ENCODE measurements around the gene DYNLT2. TPM values are rescaled to one million over a fixed set of nuclear protein-coding genes. Genes with fewer than 3 reads are reported as not detected.

DYNLT2 gene
- total RNA-seq, 1 donor from 2014 or later: 0.52 TPM

GRCh38 chr6:169792306-169793015 lies 41.1 kb upstream of the DYNLT2 start:
- Histone ChIP-seq H3K27me3 (ENCODE audit: control insufficient read depth in 3 of 3, insufficient read depth in 3 of 3, low read length in 3 of 3) (peaks cover 0 to 16% (median 5%) of the 10 kb centered on the region in 3 donors), H3K4me3 (ENCODE audit: low read length in 3 of 3) (no peak overlapping the region), H3K27ac (ENCODE audit: low read depth, low read length) (no peak overlapping the region), H3K9me3 (ENCODE audit: control insufficient read depth in 3 of 3, low read length in 3 of 3) (no peaks in the 10 kb centered on the region), H3K36me3 (ENCODE audit: control insufficient read depth in 3 of 3, insufficient read depth in 3 of 3, low read length in 3 of 3) (no peaks in the 10 kb centered on the region), H3K4me1 (ENCODE audit: control insufficient read depth in 3 of 3, insufficient read depth in 3 of 3, low read length in 3 of 3) (peaks cover 12 to 18% (median 15%) of the 10 kb centered on the region in 3 donors), H3K9ac (ENCODE audit: low read depth in 1 of 3, low read length in 3 of 3) (no peak overlapping the region)

DNA sequence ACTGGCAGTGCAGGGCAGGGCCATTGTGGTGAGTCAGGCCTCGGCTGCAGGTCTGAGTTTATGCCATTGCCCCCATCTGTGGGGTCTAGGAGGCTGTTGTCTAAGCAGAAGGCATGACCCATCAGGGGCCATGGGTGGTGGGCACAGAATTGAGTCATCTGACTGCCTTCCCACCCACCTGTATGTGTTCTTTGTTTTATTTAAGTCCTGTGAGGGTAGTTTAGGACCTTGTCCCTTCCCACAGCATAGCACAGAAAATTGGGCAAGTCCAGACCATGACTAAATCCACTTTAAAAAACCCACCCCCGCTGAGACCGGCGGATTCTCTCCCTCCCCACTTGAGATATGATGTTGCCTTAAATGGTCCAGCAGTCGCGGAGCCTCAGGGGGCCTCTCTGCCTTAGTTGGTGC lies 40.4 kb upstream of the DYNLT2 start:
- Histone ChIP-seq H3K27me3 (ENCODE audit: control insufficient read depth in 3 of 3, insufficient read depth in 3 of 3, low read length in 3 of 3) (peaks cover 0 to 16% (median 5%) of the 10 kb centered on the region in 3 donors), H3K9me3 (ENCODE audit: control insufficient read depth in 3 of 3, low read length in 3 of 3) (no peaks in the 10 kb centered on the region), H3K4me3 (ENCODE audit: low read length in 3 of 3) (no peak overlapping the region)

GRCh38 chr6:169789944-169790927 lies 38.9 kb upstream of the DYNLT2 start:
- Histone ChIP-seq H3K9ac (ENCODE audit: low read depth in 1 of 3, low read length in 3 of 3) (peak overlapping the region; percentile 68 to 80 (median 69)), H3K4me1 (ENCODE audit: control insufficient read depth in 3 of 3, insufficient read depth in 3 of 3, low read length in 3 of 3) (peaks cover 12 to 18% (median 15%) of the 10 kb centered on the region in 3 donors)

More for the DNA sequence above, 40.4 kb upstream of the DYNLT2 start:
- H3K4me1 ChIP-seq (ENCODE audit: control insufficient read depth in 3 of 3, insufficient read depth in 3 of 3, low read length in 3 of 3): peaks cover 12 to 18% (median 15%) of the 10 kb centered on the region in 3 donors
- H3K36me3 ChIP-seq (ENCODE audit: control insufficient read depth in 3 of 3, insufficient read depth in 3 of 3, low read length in 3 of 3): no peaks in the 10 kb centered on the region
- no peak overlapping the region for H3K27ac ChIP-seq (ENCODE audit: low read depth, low read length)
- H3K9ac ChIP-seq (ENCODE audit: low read depth in 1 of 3, low read length in 3 of 3): no peak overlapping the region

GRCh38 chr6:169789146-169789943 lies 38.0 kb upstream of the DYNLT2 start:
- H3K4me1 ChIP-seq (ENCODE audit: control insufficient read depth in 3 of 3, insufficient read depth in 3 of 3, low read length in 3 of 3): peaks cover 12 to 18% (median 15%) of the 10 kb centered on the region in 3 donors
- H3K27me3 ChIP-seq (ENCODE audit: control insufficient read depth in 3 of 3, insufficient read depth in 3 of 3, low read length in 3 of 3): peaks cover 0 to 10% (median 5%) of the 10 kb centered on the region in 3 donors
- H3K36me3 ChIP-seq (ENCODE audit: control insufficient read depth in 3 of 3, insufficient read depth in 3 of 3, low read length in 3 of 3): peaks cover 0 to 5% (median 0%) of the 10 kb centered on the region in 3 donors
- H3K9me3 ChIP-seq (ENCODE audit: control insufficient read depth in 3 of 3, low read length in 3 of 3): no peaks in the 10 kb centered on the region
- peak overlapping the region; percentile 68 to 80 (median 69) for H3K9ac ChIP-seq (ENCODE audit: low read depth in 1 of 3, low read length in 3 of 3)
- H3K4me3 ChIP-seq (ENCODE audit: low read length in 3 of 3): peak overlapping the region; percentile 78 to 84 (median 83)
- no peak overlapping the region for H3K27ac ChIP-seq (ENCODE audit: low read depth, low read length)

More at GRCh38 chr6:169789944-169790927, 38.9 kb upstream of the DYNLT2 start:
- H3K9me3 ChIP-seq (ENCODE audit: control insufficient read depth in 3 of 3, low read length in 3 of 3): no peaks in the 10 kb centered on the region
- H3K27me3 ChIP-seq (ENCODE audit: control insufficient read depth in 3 of 3, insufficient read depth in 3 of 3, low read length in 3 of 3): peaks cover 0 to 16% (median 5%) of the 10 kb centered on the region in 3 donors
- peak overlapping the region; percentile 57 for H3K27ac ChIP-seq (ENCODE audit: low read depth, low read length)
- H3K36me3 ChIP-seq (ENCODE audit: control insufficient read depth in 3 of 3, insufficient read depth in 3 of 3, low read length in 3 of 3): no peaks in the 10 kb centered on the region
- H3K4me3 ChIP-seq (ENCODE audit: low read length in 3 of 3): peak overlapping the region; percentile 78 to 84 (median 83)

DNA sequence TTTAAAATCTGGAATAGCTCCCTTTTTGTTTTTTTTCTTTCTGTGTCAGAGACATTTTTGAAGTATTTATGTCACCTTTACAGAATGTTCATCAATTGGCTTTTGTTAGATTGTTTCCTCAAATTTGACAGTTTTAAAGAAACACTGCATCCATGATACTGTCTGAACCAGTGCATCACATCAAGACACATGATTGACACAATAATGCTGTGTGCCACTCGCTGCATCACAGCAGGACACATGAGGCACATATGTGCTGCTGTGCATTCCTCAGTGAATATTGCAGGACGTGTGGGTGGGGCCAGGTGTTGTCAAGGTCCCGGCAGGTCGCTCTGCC lies 37.4 kb upstream of the DYNLT2 start:
- Histone ChIP-seq H3K9ac (ENCODE audit: low read depth in 1 of 3, low read length in 3 of 3) (no peak overlapping the region), H3K36me3 (ENCODE audit: control insufficient read depth in 3 of 3, insufficient read depth in 3 of 3, low read length in 3 of 3) (peaks cover 0 to 9% (median 0%) of the 10 kb centered on the region in 3 donors), H3K9me3 (ENCODE audit: control insufficient read depth in 3 of 3, low read length in 3 of 3) (no peaks in the 10 kb centered on the region), H3K27ac (ENCODE audit: low read depth, low read length) (no peak overlapping the region), H3K27me3 (ENCODE audit: control insufficient read depth in 3 of 3, insufficient read depth in 3 of 3, low read length in 3 of 3) (peaks cover 0 to 10% (median 5%) of the 10 kb centered on the region in 3 donors), H3K4me1 (ENCODE audit: control insufficient read depth in 3 of 3, insufficient read depth in 3 of 3, low read length in 3 of 3) (peaks cover 12 to 18% (median 15%) of the 10 kb centered on the region in 3 donors), H3K4me3 (ENCODE audit: low read length in 3 of 3) (no peak overlapping the region)

GRCh38 chr6:169787797-169788196 lies 36.4 kb upstream of the DYNLT2 start:
- Histone ChIP-seq H3K27ac (ENCODE audit: low read depth, low read length) (no peak overlapping the region), H3K4me3 (ENCODE audit: low read length in 3 of 3) (no peak overlapping the region), H3K27me3 (ENCODE audit: control insufficient read depth in 3 of 3, insufficient read depth in 3 of 3, low read length in 3 of 3) (peaks cover 0 to 10% (median 5%) of the 10 kb centered on the region in 3 donors), H3K9me3 (ENCODE audit: control insufficient read depth in 3 of 3, low read length in 3 of 3) (no peaks in the 10 kb centered on the region), H3K36me3 (ENCODE audit: control insufficient read depth in 3 of 3, insufficient read depth in 3 of 3, low read length in 3 of 3) (peaks cover 0 to 13% (median 0%) of the 10 kb centered on the region in 3 donors), H3K9ac (ENCODE audit: low read depth in 1 of 3, low read length in 3 of 3) (no peak overlapping the region), H3K4me1 (ENCODE audit: control insufficient read depth in 3 of 3, insufficient read depth in 3 of 3, low read length in 3 of 3) (peaks cover 12 to 18% (median 15%) of the 10 kb centered on the region in 3 donors)

DNA sequence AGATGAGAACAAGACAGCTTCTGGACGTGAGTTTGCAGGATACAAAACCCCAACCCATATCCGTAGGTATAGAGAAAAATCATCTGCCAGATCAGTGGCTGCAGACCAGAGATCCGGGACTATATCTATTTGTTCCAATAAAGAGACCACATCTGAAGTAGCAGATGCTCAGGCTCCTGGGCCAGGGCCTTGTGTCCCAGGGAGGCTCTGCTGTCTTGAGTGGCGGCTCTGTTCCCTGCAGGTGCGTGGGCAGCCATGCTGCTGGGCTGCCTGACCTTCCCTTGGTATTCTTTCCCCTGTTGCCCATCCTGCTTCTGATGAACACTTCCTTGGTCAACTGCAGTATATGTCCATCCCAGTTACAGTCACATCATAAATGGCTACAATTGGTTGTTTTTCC lies 35.0 kb upstream of the DYNLT2 start:
- peaks cover 12 to 18% (median 15%) of the 10 kb centered on the region in 3 donors for H3K4me1 ChIP-seq (ENCODE audit: control insufficient read depth in 3 of 3, insufficient read depth in 3 of 3, low read length in 3 of 3)
- H3K27me3 ChIP-seq (ENCODE audit: control insufficient read depth in 3 of 3, insufficient read depth in 3 of 3, low read length in 3 of 3): peaks cover 0 to 10% (median 5%) of the 10 kb centered on the region in 3 donors
- peaks cover 2 to 16% (median 2%) of the 10 kb centered on the region in 3 donors for H3K36me3 ChIP-seq (ENCODE audit: control insufficient read depth in 3 of 3, insufficient read depth in 3 of 3, low read length in 3 of 3)
- H3K9ac ChIP-seq (ENCODE audit: low read depth in 1 of 3, low read length in 3 of 3): no peak overlapping the region
- no peaks in the 10 kb centered on the region for H3K9me3 ChIP-seq (ENCODE audit: control insufficient read depth in 3 of 3, low read length in 3 of 3)
- no peak overlapping the region for H3K4me3 ChIP-seq (ENCODE audit: low read length in 3 of 3)
- no peak overlapping the region for H3K27ac ChIP-seq (ENCODE audit: low read depth, low read length)

DNA sequence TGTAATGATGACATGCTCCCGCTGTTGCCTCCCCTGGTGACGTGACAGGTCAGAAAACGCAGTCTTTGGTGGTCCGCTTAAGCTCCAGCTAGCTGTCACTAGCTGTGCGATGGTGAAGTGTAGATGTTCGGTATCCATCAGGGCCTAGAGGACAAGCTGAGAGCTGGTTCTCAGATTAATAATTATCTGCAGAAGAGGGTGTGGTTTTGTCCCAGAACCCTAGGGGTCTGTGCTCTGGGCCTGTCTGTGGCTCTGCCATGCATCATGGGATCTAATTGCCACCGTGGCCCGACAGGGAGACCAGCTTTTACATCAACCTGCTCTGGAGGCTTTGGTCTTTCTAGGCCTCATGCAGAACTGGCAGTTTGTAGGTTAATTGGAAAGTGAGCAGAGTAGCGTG lies 34.2 kb upstream of the DYNLT2 start:
- Histone ChIP-seq H3K4me1 (ENCODE audit: control insufficient read depth in 3 of 3, insufficient read depth in 3 of 3, low read length in 3 of 3) (peaks cover 8 to 13% (median 9%) of the 10 kb centered on the region in 3 donors), H3K9ac (ENCODE audit: low read depth in 1 of 3, low read length in 3 of 3) (no peak overlapping the region), H3K4me3 (ENCODE audit: low read length in 3 of 3) (no peak overlapping the region), H3K36me3 (ENCODE audit: control insufficient read depth in 3 of 3, insufficient read depth in 3 of 3, low read length in 3 of 3) (peaks cover 2 to 22% (median 8%) of the 10 kb centered on the region in 3 donors), H3K9me3 (ENCODE audit: control insufficient read depth in 3 of 3, low read length in 3 of 3) (no peaks in the 10 kb centered on the region), H3K27me3 (ENCODE audit: control insufficient read depth in 3 of 3, insufficient read depth in 3 of 3, low read length in 3 of 3) (peaks cover 0 to 10% (median 5%) of the 10 kb centered on the region in 3 donors), H3K27ac (ENCODE audit: low read depth, low read length) (no peak overlapping the region)

GRCh38 chr6:169784821-169785340 lies 33.5 kb upstream of the DYNLT2 start:
- H3K27me3 ChIP-seq (ENCODE audit: control insufficient read depth in 3 of 3, insufficient read depth in 3 of 3, low read length in 3 of 3): peaks cover 0 to 10% (median 5%) of the 10 kb centered on the region in 3 donors
- H3K4me3 ChIP-seq (ENCODE audit: low read length in 3 of 3): no peak overlapping the region
- peaks cover 3 to 6% (median 3%) of the 10 kb centered on the region in 3 donors for H3K4me1 ChIP-seq (ENCODE audit: control insufficient read depth in 3 of 3, insufficient read depth in 3 of 3, low read length in 3 of 3)
- no peak overlapping the region for H3K27ac ChIP-seq (ENCODE audit: low read depth, low read length)
- no peak overlapping the region for H3K9ac ChIP-seq (ENCODE audit: low read depth in 1 of 3, low read length in 3 of 3)
- H3K36me3 ChIP-seq (ENCODE audit: control insufficient read depth in 3 of 3, insufficient read depth in 3 of 3, low read length in 3 of 3): peaks cover 4 to 25% (median 14%) of the 10 kb centered on the region in 3 donors
- no peaks in the 10 kb centered on the region for H3K9me3 ChIP-seq (ENCODE audit: control insufficient read depth in 3 of 3, low read length in 3 of 3)
